GM12878 (cell line): ENCODE data around the gene NOS1. TPM values are rescaled to one million over a fixed set of nuclear protein-coding genes. Genes with fewer than 3 reads are reported as not detected.

Experiments
- ATAC-seq: fragments of 200-7000 bp; cut with Tn5 transposase; 3 replicates; pipeline ENCODE4 v1.9.1; 2020; ENCODE audit warnings: mild to moderate bottlenecking, moderate library complexity
- BruUV-seq: library from RNA; stranded (reverse); fragments of 400-500 nt; replicated peaks from 2 replicates; lab custom pipeline; 2021; lab: Mats Ljungman, UMichigan
- CTCF ChIA-PET: fragments of 300-600 bp; sonication (Branson Sonifier 250); formaldehyde crosslinking; extraction: SDS; loops from one replicate; lab custom pipeline; 2021; ENCODE audit warnings: inconsistent platforms; lab: Yijun Ruan, JAX
- POLR2A ChIA-PET: fragments of 350-600 bp; formaldehyde crosslinking; extraction: SDS; loops from one replicate; lab custom pipeline; 2021; ENCODE audit warnings: inconsistent platforms; lab: Charles Lee
- RAD21 ChIA-PET: fragments of 300-600 bp; sonication (Branson Sonifier 250); formaldehyde crosslinking; loops from one replicate; lab custom pipeline; 2023; ENCODE audit warnings: antibody characterized with exemption; ENCODE audit not compliant: unreplicated experiment; lab: Charles Lee
- SMC1A ChIA-PET: fragments of 300-600 bp; sonication (Branson Sonifier 250); formaldehyde crosslinking; loops from one replicate; lab custom pipeline; 2023; ENCODE audit not compliant: unreplicated experiment, uncharacterized antibody; lab: Charles Lee
- DNase-seq: peaks from one replicate; pipeline ENCODE4 v3.0.0-alpha.2; 2011; ENCODE audit warnings: low read depth, low spot score
- FAIRE-seq: peaks from 3 replicates; lab custom pipeline; 2011; peaks lifted over from hg19 to GRCh38; lab: Jason Lieb, UNC
- H2AFZ ChIP-seq: 2 replicates; pipeline ENCODE4 v1.6.0; 2011; ENCODE audit warnings: low read depth, low read length, control low read depth; ENCODE audit not compliant: control insufficient read depth
- H3K27ac ChIP-seq: 2 replicates; pipeline ENCODE4 v1.5.1; 2011; ENCODE audit warnings: control low read depth; ENCODE audit not compliant: control insufficient read depth, insufficient read depth
- H3K27me3 ChIP-seq, 2 experiments: replicated peaks in 1 of 2; 2 replicates each; pipeline versions ENCODE4 v1.6.0 to v1.6.1; 2011; ENCODE audit warnings: low read length in 1 of 2; ENCODE audit not compliant: control insufficient read depth in 2 of 2, insufficient read depth in 2 of 2
- H3K36me3 ChIP-seq, 2 experiments: 2 replicates each; pipeline ENCODE4 v1.5.1; 2011; ENCODE audit warnings: low read length in 1 of 2; ENCODE audit not compliant: control insufficient read depth in 2 of 2, insufficient read depth in 2 of 2
- H3K4me1 ChIP-seq: 2 replicates; pipeline ENCODE4 v1.6.1; 2011; ENCODE audit warnings: mild to moderate bottlenecking, low read length, moderate library complexity, mixed read lengths; ENCODE audit not compliant: control insufficient read depth, insufficient read depth
- H3K4me2 ChIP-seq: 2 replicates; pipeline ENCODE4 v1.6.0; 2011; ENCODE audit warnings: control low read depth; ENCODE audit not compliant: control insufficient read depth, insufficient read depth
- H3K4me3 ChIP-seq: fragments of 200-600 bp; sonication (generic); 2 replicates; pipeline ENCODE4 v1.5.1; 2016
- H3K79me2 ChIP-seq: 2 replicates; pipeline ENCODE4 v1.6.0; 2011; ENCODE audit warnings: low read length; ENCODE audit not compliant: control insufficient read depth, insufficient read depth
- H3K9ac ChIP-seq: 2 replicates; pipeline ENCODE4 v1.8.0; 2011; ENCODE audit warnings: low read length, control low read depth, mixed read lengths; ENCODE audit not compliant: control insufficient read depth, insufficient read depth
- H3K9me3 ChIP-seq: replicated peaks from 3 replicates; pipeline ENCODE4 v1.5.1; 2011; ENCODE audit warnings: mild to moderate bottlenecking, low read length; ENCODE audit not compliant: control insufficient read depth, insufficient read depth
- H4K20me1 ChIP-seq: 2 replicates; pipeline ENCODE4 v1.6.0; 2011; ENCODE audit not compliant: control insufficient read depth, insufficient read depth
- CREM ChIP-seq: IDR thresholded peaks from 2 replicates; pipeline ENCODE4 v1.6.1; 2014; ENCODE audit warnings: antibody characterized with exemption, low read depth
- CUX1 ChIP-seq: IDR thresholded peaks from 2 replicates; pipeline ENCODE4 v1.6.1; 2012; ENCODE audit warnings: improper control_type of control experiment, low read depth, low read length; ENCODE audit not compliant: insufficient replicate concordance
- IRF4 ChIP-seq: IDR thresholded peaks from 2 replicates; pipeline ENCODE4 v1.6.1; 2011; ENCODE audit warnings: low read depth, low read length
- KLF5 ChIP-seq: fragments of 450-650 bp; IDR thresholded peaks from 2 replicates; pipeline ENCODE4 v1.6.1; 2014; ENCODE audit warnings: mild to moderate bottlenecking; ENCODE audit not compliant: partially characterized antibody
- MEF2A ChIP-seq: IDR thresholded peaks from 2 replicates; pipeline ENCODE4 v1.6.1; 2011; ENCODE audit warnings: low read depth, mild to moderate bottlenecking, low read length, moderate library complexity; ENCODE audit not compliant: insufficient read depth
- NBN ChIP-seq: fragments of 450-650 bp; IDR thresholded peaks from 2 replicates; pipeline ENCODE4 v1.6.1; 2016
- RAD21 ChIP-seq: IDR thresholded peaks from 2 replicates; pipeline ENCODE4 v1.6.1; 2011; ENCODE audit warnings: mild to moderate bottlenecking, low read depth, low read length, moderate library complexity; ENCODE audit not compliant: insufficient read depth
- RAD51 ChIP-seq: fragments of 450-650 bp; IDR thresholded peaks from 2 replicates; pipeline ENCODE4 v1.6.1; 2016; ENCODE audit warnings: moderate library complexity, mild to moderate bottlenecking, inconsistent platforms
- RELA ChIP-seq: fragments of 450-650 bp; IDR thresholded peaks from 2 replicates; pipeline ENCODE4 v1.8.0; 2014; ENCODE audit warnings: borderline replicate concordance; ENCODE audit not compliant: partially characterized antibody
- SUPT20H ChIP-seq: IDR thresholded peaks from 2 replicates; pipeline ENCODE4 v1.6.1; 2011; ENCODE audit warnings: low read depth, mild to moderate bottlenecking, low read length, moderate library complexity, borderline replicate concordance; ENCODE audit not compliant: control insufficient read depth
- ZBED1 ChIP-seq: IDR thresholded peaks from 2 replicates; pipeline ENCODE4 v1.6.1; 2016; ENCODE audit warnings: borderline replicate concordance
- ZBTB33 ChIP-seq: fragments of 450-650 bp; IDR thresholded peaks from 2 replicates; pipeline ENCODE4 v1.6.1; 2017; ENCODE audit warnings: mild to moderate bottlenecking
- ZNF592 ChIP-seq: fragments of 450-650 bp; IDR thresholded peaks from 2 replicates; pipeline ENCODE4 v1.6.1; 2017; ENCODE audit warnings: mild to moderate bottlenecking, moderate library complexity
- WGBS: methylation state at CpG from one replicate; pipeline ENCODE4 v1.1.6; 2016; ENCODE audit warnings: low lambda C conversion rate; ENCODE audit not compliant: insufficient replicate concordance, insufficient coverage; ENCODE audit errors: missing lambda C conversion rate; 5-methylcytosine and 5-hydroxymethylcytosine counted together
- in situ Hi-C: fragments of 300-500 bp; cut with MboI; formaldehyde crosslinking; loops from 9 replicates; pipeline ENCODE4 v1.14.3; 2018; ENCODE audit warnings: mixed read lengths
- intact Hi-C: fragments of 100-400 bp; cut with micrococcal nuclease; formaldehyde crosslinking; loops from one replicate; pipeline ENCODE4 v1.14.2; 2022; ENCODE audit not compliant: unreplicated experiment
- polyA plus RNA-seq, 11 experiments: library from polyadenylated mRNA; depleted of rRNA in 4 of 11; unstranded in 6 of 11; stranded (reverse) in 5 of 11; fragments of >200 nt; fragmentation: Nextera tagmentation in 4 of 11; fragmentation: Illumina TruSeq in 1 of 11; extraction: Ambion mirVana in 4 of 11; extraction: Trizol in 1 of 11; gene quantifications; 1 replicate in 1 of 11; 2 replicates in 10 of 11; pipeline versions ENCODE4 v1.2.1 to v1.2.3, GENCODE V29; 2011 to 2016; ENCODE audit warnings: inconsistent platforms in 2 of 11, missing spikeins in 2 of 11, low read depth in 1 of 11
- total RNA-seq, 4 experiments: library from RNA; depleted of rRNA in 3 of 4; stranded (reverse); fragments of >200 nt in 3 of 4; fragmentation: Illumina TruSeq in 1 of 4; extraction: Trizol in 1 of 4; gene quantifications; 2 replicates each; pipeline versions ENCODE4 v1.2.1 to v1.2.3, GENCODE V29; 2013 to 2021

NOS1 gene
- total and polyA plus RNA-seq, 10 of the 15 experiments (the other 5 are each of a cell fraction or from before 2014, with no cell fraction given), result under 0.01 to 0.04 (median 0.01) TPM; not detected in 7

- no peak for TF ChIP-seq ZNF592
- no peak for TF ChIP-seq RAD21
- no peak for TF ChIP-seq CREM
These were observed 63.2 kb downstream of the NOS1 start (continued) for GRCh38 chr12:117298191-117298590.

GRCh38 chr12:117294189-117294603, 67.2 kb downstream of the NOS1 start:
- Histone ChIP-seq H2AFZ (no peak overlapping the region), H3K4me1 (no peaks in the 10 kb centered on the region), H3K27me3 (peaks cover 0 to 4% of the 10 kb centered on the region in 2 experiments), H3K4me2 (no peak overlapping the region), H3K27ac (no peak overlapping the region), H4K20me1 (no peaks in the 10 kb centered on the region), H3K36me3 (no peaks in the 10 kb centered on the region), H3K4me3 (no peak overlapping the region), H3K9ac (no peak overlapping the region), H3K9me3 (no peaks in the 10 kb centered on the region), H3K79me2 (no peaks in the 10 kb centered on the region)
- ChIA-PET RAD21 (no interaction called here), SMC1A (no interaction called here), CTCF (no interaction called here), POLR2A (no interaction called here)
- FAIRE-seq, result no peak
- in situ Hi-C loops (no loop called here), intact Hi-C loops (no loop called here)
- 11% methylated on average over 11 of the region's 14 CpGs for WGBS
- no TSS peak for BruUV-seq
- ATAC-seq, result no peak
- no peak for DNase-seq
- TF ChIP-seq IRF4, result no peak
- TF ChIP-seq ZBTB33, result no peak
- no peak for TF ChIP-seq KLF5
- TF ChIP-seq RELA, result no peak
- TF ChIP-seq SUPT20H, result no peak
- no peak for TF ChIP-seq NBN
- no peak for TF ChIP-seq RAD51
- no peak for TF ChIP-seq CUX1
- TF ChIP-seq ZBED1, result no peak
- no peak for TF ChIP-seq MEF2A
